ENCODE data around the gene ANXA6.

GRCh38 chr5:151162776-151163175 is 5.2 kb upstream of the ANXA6 start:
- TF ChIP-seq CTCF (optimal IDR thresholded peaks at IDR 0.05 in 1 of 3, IDR thresholded peaks at IDR 0.05 in 1 of 3, conservative IDR thresholded peaks at IDR 0.05 in 1 of 3; ENCODE audit: extremely low read depth in 1 of 3, insufficient read depth in 2 of 3, low read length in 3 of 3) (no peak), EZH2 (IDR thresholded peaks at IDR 0.05; ENCODE audit: low read length) (no peak)
